H1 (cell line): ENCODE results near the gene DENND10. TPM values are rescaled to one million over a fixed set of nuclear protein-coding genes. Genes with fewer than 3 reads are reported as not detected.

Source experiments
- CTCF ChIA-PET: fragments of 300-600 bp; sonication (Branson Sonifier 250); formaldehyde crosslinking; loops from one replicate; lab custom pipeline; 2021; ENCODE audit not compliant: partially characterized antibody; lab: Charles Lee
- POLR2A ChIA-PET: fragments of 300-600 bp; sonication (Branson Sonifier 250); formaldehyde crosslinking; loops from one replicate; lab custom pipeline; 2021; ENCODE audit warnings: inconsistent platforms; ENCODE audit not compliant: partially characterized antibody; lab: Charles Lee
- DNase-seq, 2 experiments: peaks; one replicate each; pipeline versions ENCODE4 v3.0.0 to v3.0.0-alpha.2; 2010 to 2022; ENCODE audit warnings: low spot score in 2 of 2, low read depth in 1 of 2, mixed read lengths in 1 of 2
- FAIRE-seq: peaks from 2 replicates; lab custom pipeline; 2011; peaks lifted over from hg19 to GRCh38; lab: Jason Lieb, UNC
- H2AFZ ChIP-seq: 2 replicates; pipeline ENCODE4 v1.8.1; 2012; ENCODE audit warnings: low read length, inconsistent platforms
- H2AK5ac ChIP-seq: 2 replicates; pipeline ENCODE4 v1.6.1; 2013; ENCODE audit warnings: low read depth, low read length
- H2BK120ac ChIP-seq: replicated peaks from 2 replicates; pipeline ENCODE3; 2013; ENCODE audit warnings: low read depth, low read length, inconsistent platforms
- H2BK12ac ChIP-seq: 2 replicates; pipeline ENCODE4 v1.6.1; 2013; ENCODE audit warnings: low read depth, low read length
- H2BK15ac ChIP-seq: 2 replicates; pipeline ENCODE4 v1.6.1; 2013; ENCODE audit warnings: low read length
- H2BK20ac ChIP-seq: 2 replicates; pipeline ENCODE4 v1.6.1; 2013; ENCODE audit warnings: low read length
- H2BK5ac ChIP-seq: 2 replicates; pipeline ENCODE4 v1.6.1; 2013; ENCODE audit warnings: low read depth, low read length
- H3K14ac ChIP-seq: 2 replicates; pipeline ENCODE4 v1.6.1; 2013; ENCODE audit warnings: inconsistent platforms; ENCODE audit not compliant: insufficient read length
- H3K18ac ChIP-seq: 2 replicates; pipeline ENCODE4 v1.6.1; 2013; ENCODE audit warnings: low read length; ENCODE audit errors: extremely low read depth
- H3K23ac ChIP-seq: 2 replicates; pipeline ENCODE4 v1.6.1; 2013; ENCODE audit warnings: inconsistent platforms; ENCODE audit not compliant: insufficient read length
- H3K23me2 ChIP-seq: 2 replicates; pipeline ENCODE4 v1.6.1; 2013; ENCODE audit warnings: low read depth, low read length
- H3K27ac ChIP-seq: 2 replicates; pipeline ENCODE4 v1.6.1; 2011; ENCODE audit warnings: low read depth, low read length, inconsistent platforms
- H3K27me3 ChIP-seq, 4 experiments: replicated peaks in 1 of 4; 1 replicate in 1 of 4; 2 replicates in 3 of 4; pipeline versions ENCODE4 v1.6.1 to v1.8.1; 2011 to 2013; ENCODE audit warnings: low read length in 3 of 4, mild to moderate bottlenecking in 3 of 4, inconsistent platforms in 2 of 4, mixed read lengths in 2 of 4, moderate library complexity in 1 of 4; ENCODE audit not compliant: control insufficient read depth in 3 of 4, insufficient read depth in 3 of 4; ENCODE audit errors: extremely low read depth in 1 of 4
- H3K36me3 ChIP-seq, 4 experiments: 2 replicates each; pipeline versions ENCODE4 v1.6.1 to v1.8.1; 2011 to 2013; ENCODE audit warnings: mild to moderate bottlenecking in 4 of 4, low read length in 3 of 4, moderate library complexity in 2 of 4, control low read depth in 1 of 4, inconsistent platforms in 1 of 4; ENCODE audit not compliant: insufficient read depth in 4 of 4, control insufficient read depth in 2 of 4
- H3K4ac ChIP-seq: replicated peaks from 2 replicates; pipeline ENCODE3; 2013; ENCODE audit warnings: low read length, low read depth, mixed read lengths, inconsistent platforms; ENCODE audit not compliant: insufficient read length
- H3K4me1 ChIP-seq, 4 experiments: replicated peaks in 1 of 4; 1 replicate in 1 of 4; 2 replicates in 3 of 4; pipeline versions ENCODE4 v1.6.1 to v1.8.1; 2011 to 2013; ENCODE audit warnings: low read length in 3 of 4, inconsistent platforms in 2 of 4, mixed read lengths in 1 of 4; ENCODE audit not compliant: insufficient read depth in 4 of 4, control insufficient read depth in 3 of 4
- H3K4me2 ChIP-seq, 2 experiments: 2 replicates each; pipeline versions ENCODE4 v1.6.1 to v1.8.1; 2011 to 2013; ENCODE audit warnings: low read depth in 2 of 2, low read length in 2 of 2, control low read depth in 1 of 2, inconsistent platforms in 1 of 2, mild to moderate bottlenecking in 1 of 2; ENCODE audit not compliant: insufficient read depth in 1 of 2
- H3K4me3 ChIP-seq, 4 experiments: fragments of 200-600, 300-600 bp in 1 of 4; sonication (generic), shearing (Covaris generic), sonication (Bioruptor Twin) in 1 of 4; 2 replicates each; pipeline versions ENCODE4 v1.5.1 to v1.8.1; 2011 to 2016; ENCODE audit warnings: low read length in 4 of 4, low read depth in 3 of 4, control low read depth in 2 of 4, inconsistent platforms in 2 of 4, mild to moderate bottlenecking in 2 of 4, mixed read lengths in 1 of 4, moderate library complexity in 1 of 4; ENCODE audit not compliant: insufficient read depth in 2 of 4; ENCODE audit errors: extremely low read depth in 1 of 4
- H3K56ac ChIP-seq: replicated peaks from 2 replicates; pipeline ENCODE3; 2013; ENCODE audit warnings: low read depth, mild to moderate bottlenecking, mixed read lengths, low read length, inconsistent platforms; ENCODE audit not compliant: insufficient read length
- H3K79me1 ChIP-seq: 2 replicates; pipeline ENCODE4 v1.6.1; 2013; ENCODE audit warnings: low read depth, low read length, control low read depth
- H3K79me2 ChIP-seq, 2 experiments: 2 replicates each; pipeline versions ENCODE4 v1.6.1 to v1.8.1; 2012 to 2013; ENCODE audit warnings: low read length in 2 of 2, mild to moderate bottlenecking in 2 of 2, inconsistent platforms in 1 of 2; ENCODE audit not compliant: insufficient read depth in 2 of 2, control insufficient read depth in 1 of 2
- H3K9ac ChIP-seq, 4 experiments: replicated peaks in 1 of 4; 1 replicate in 1 of 4; 2 replicates in 3 of 4; pipeline versions ENCODE4 v1.6.1 to v1.8.1; 2011 to 2013; ENCODE audit warnings: low read depth in 3 of 4, low read length in 3 of 4, control low read depth in 2 of 4, mild to moderate bottlenecking in 2 of 4, moderate library complexity in 2 of 4, inconsistent platforms in 1 of 4; ENCODE audit errors: extremely low read depth in 1 of 4
- H3K9me3 ChIP-seq, 2 experiments: 2 replicates each; pipeline versions ENCODE4 v1.6.1 to v1.8.1; 2012 to 2013; ENCODE audit warnings: mild to moderate bottlenecking in 2 of 2, moderate library complexity in 2 of 2, control low read depth in 1 of 2, inconsistent platforms in 1 of 2, low read depth in 1 of 2, low read length in 1 of 2, mixed read lengths in 1 of 2; ENCODE audit not compliant: insufficient read depth in 2 of 2
- H4K20me1 ChIP-seq, 2 experiments: replicated peaks in 1 of 2; 2 replicates each; pipeline versions ENCODE3 to v1.8.1; 2011 to 2013; ENCODE audit warnings: inconsistent platforms in 2 of 2, low read length in 2 of 2, mild to moderate bottlenecking in 1 of 2; ENCODE audit not compliant: insufficient read depth in 2 of 2, control insufficient read depth in 1 of 2
- H4K5ac ChIP-seq: 2 replicates; pipeline ENCODE4 v1.6.1; 2013; ENCODE audit warnings: low read length, low read depth, mixed read lengths, inconsistent platforms; ENCODE audit not compliant: insufficient read length
- H4K8ac ChIP-seq: 2 replicates; pipeline ENCODE4 v1.8.0; 2013; ENCODE audit warnings: mild to moderate bottlenecking, moderate library complexity, low read length, inconsistent platforms; ENCODE audit not compliant: insufficient read depth; ENCODE audit errors: extremely low read depth
- H4K91ac ChIP-seq: replicated peaks from 2 replicates; pipeline ENCODE3; 2013; ENCODE audit warnings: low read length, mixed read lengths, inconsistent platforms; ENCODE audit not compliant: insufficient read length
- CBX8 ChIP-seq: fragments of 300-800, 300-1000 bp; sonication (generic); IDR thresholded peaks from 2 replicates; pipeline ENCODE4 v1.7.1; 2016; ENCODE audit warnings: low read depth, low read length, borderline replicate concordance
- CHD1 ChIP-seq: IDR thresholded peaks from 2 replicates; pipeline ENCODE4 v1.6.1; 2012; ENCODE audit warnings: low read depth, low read length, improper control_type of control experiment
- CREB1 ChIP-seq: IDR thresholded peaks from 2 replicates; pipeline ENCODE4 v1.6.1; 2012; ENCODE audit warnings: inconsistent platforms
- GTF2F1 ChIP-seq: IDR thresholded peaks from 2 replicates; pipeline ENCODE4 v1.6.1; 2012; ENCODE audit warnings: low read depth, low read length, improper control_type of control experiment, borderline replicate concordance
- HDAC2 ChIP-seq, 2 experiments: fragments of 300-600 bp in 1 of 2; sonication (generic) in 1 of 2; IDR thresholded peaks; 2 replicates each; pipeline ENCODE4 v1.6.1; 2011 to 2012; ENCODE audit warnings: low read depth in 2 of 2, low read length in 2 of 2, mild to moderate bottlenecking in 2 of 2, moderate library complexity in 2 of 2, borderline replicate concordance in 1 of 2, inconsistent platforms in 1 of 2
- KDM5A ChIP-seq: fragments of 200-600 bp; IDR thresholded peaks from 2 replicates; pipeline ENCODE4 v1.7.1; 2012; ENCODE audit warnings: mild to moderate bottlenecking, low read length, inconsistent platforms, mixed read lengths
- MAFK ChIP-seq: IDR thresholded peaks from 2 replicates; pipeline ENCODE4 v1.6.1; 2012; ENCODE audit warnings: low read depth, mild to moderate bottlenecking, improper control_type of control experiment, low read length
- RBBP5 ChIP-seq: IDR thresholded peaks from 2 replicates; pipeline ENCODE4 v1.7.1; 2012; ENCODE audit warnings: low read depth, mild to moderate bottlenecking, inconsistent platforms, low read length, moderate library complexity, borderline replicate concordance
- TAF1 ChIP-seq: IDR thresholded peaks from 2 replicates; pipeline ENCODE4 v1.6.1; 2011; ENCODE audit warnings: mild to moderate bottlenecking, low read depth, low read length
- YY1 ChIP-seq: IDR thresholded peaks from 2 replicates; pipeline ENCODE4 v1.6.1; 2011; ENCODE audit warnings: low read depth, mild to moderate bottlenecking, low read length
- ZNF274 ChIP-seq: IDR thresholded peaks from 2 replicates; pipeline ENCODE4 v1.7.0; 2012; ENCODE audit warnings: low read length, borderline replicate concordance; ENCODE audit errors: extremely low read depth
- WGBS, 2 experiments: shearing (Covaris generic) in 1 of 2; methylation state at CpG; one replicate each; pipeline versions ENCODE4 v1.1.6 to v1.1.7; 2013 to 2015; ENCODE audit warnings: low lambda C conversion rate in 2 of 2, mixed read lengths in 2 of 2, inconsistent platforms in 1 of 2, low coverage in 1 of 2, missing lambda C conversion rate in 1 of 2; ENCODE audit not compliant: insufficient replicate concordance in 2 of 2, insufficient coverage in 1 of 2, insufficient read length in 1 of 2; ENCODE audit errors: extremely low coverage in 1 of 2, missing lambda C conversion rate in 1 of 2; 5-methylcytosine and 5-hydroxymethylcytosine counted together
- polyA plus RNA-seq, 7 experiments: library from polyadenylated mRNA; depleted of rRNA in 3 of 7; stranded (reverse) in 5 of 7; unstranded in 2 of 7; fragments of >200 nt in 5 of 7; fragments of 200-250 nt in 2 of 7; gene quantifications; 1 replicate in 5 of 7; 2 replicates in 1 of 7; 4 replicates in 1 of 7; pipeline versions ENCODE4 v1.2.1 to v1.2.3, GENCODE V29; 2011 to 2013; ENCODE audit warnings: missing spikeins in 2 of 7, mixed read lengths in 2 of 7
- total RNA-seq: library from RNA; stranded (reverse); fragmentation: NEBNext Ultra II Directional; extraction: Animal tissue kit (Norgen Biotek cat#: 25700); gene quantifications from 2 replicates; pipeline ENCODE4 v1.2.1, GENCODE V29; 2021

The DENND10 gene
- total and polyA plus RNA-seq, 2 of the 8 experiments (the other 6 are each of a cell fraction or from before 2014, with no cell fraction given), result 49.3 to 64.4 TPM

DNA sequence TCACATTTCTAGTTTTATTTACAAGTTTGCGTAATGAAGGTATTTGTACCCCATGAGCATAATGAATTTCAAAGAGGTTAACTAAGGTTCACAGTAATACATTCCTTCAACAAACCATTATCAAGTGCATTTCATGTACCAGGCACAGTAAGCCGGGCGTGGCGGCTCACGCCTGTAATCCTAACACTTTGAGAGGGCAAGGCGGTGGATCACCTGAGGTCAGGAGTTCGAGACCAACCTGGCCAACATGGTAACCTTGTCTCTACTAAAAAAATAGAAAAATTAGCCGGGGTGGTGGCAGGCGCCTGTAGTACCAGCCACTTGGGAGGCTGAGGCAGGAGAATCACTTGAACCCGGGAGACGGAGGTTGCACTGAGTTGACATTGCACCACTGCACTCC, 19.0 kb upstream of the DENND10 start:
- Histone ChIP-seq H3K79me1 (no peaks in the 10 kb centered on the region), H2BK5ac (no peak overlapping the region), H3K23me2 (peaks cover 3% of the 10 kb centered on the region), H3K27ac (no peak overlapping the region), H3K56ac (no peak overlapping the region), H3K36me3 (no peaks in the 10 kb centered on the region), H3K4me1 (peaks cover 0 to 3% (median 0%) of the 10 kb centered on the region in 4 experiments; a peak in 1 of 7 replicates), H2BK12ac (no peak overlapping the region), H3K27me3 (no peaks in the 10 kb centered on the region), H3K4me2 (no peak overlapping the region), H2AFZ (no peak overlapping the region), H4K5ac (no peak overlapping the region), H2BK120ac (no peak overlapping the region), H2BK20ac (no peak overlapping the region), H3K9me3 (no peaks in the 10 kb centered on the region), H3K9ac (no peak overlapping the region), H3K4me3 (no peak overlapping the region), H2BK15ac (no peak overlapping the region), H3K79me2 (peaks cover 5 to 10% of the 10 kb centered on the region in 2 experiments; a peak in 3 of 4 replicates), H3K14ac (no peak overlapping the region), H4K91ac (no peak overlapping the region), H3K23ac (no peak overlapping the region), H2AK5ac (no peak overlapping the region), H3K4ac (no peak overlapping the region), H4K8ac (no peak overlapping the region), H4K20me1 (no peaks in the 10 kb centered on the region), H3K18ac (no peak overlapping the region)
- TF ChIP-seq MAFK, result no peak
- no peak for TF ChIP-seq CHD1
- TF ChIP-seq YY1, result no peak
- no peak for TF ChIP-seq TAF1
- no peak for TF ChIP-seq RBBP5
- no peak for TF ChIP-seq KDM5A
- no peak for TF ChIP-seq CBX8
- TF ChIP-seq HDAC2 (IDR thresholded peaks at IDR 0.05; ENCODE audit: borderline replicate concordance in 1 of 2, low read depth in 2 of 2, low read length in 2 of 2), result no peak
- TF ChIP-seq GTF2F1, result no peak
- no peak for TF ChIP-seq CREB1
- no peak for TF ChIP-seq ZNF274
- 92% methylated on average over 11 of the region's 11 CpGs; no CpG with 5 or more reads in 1 of the 2 experiments for WGBS, 2 experiments
- DNase-seq, result no peak
- CTCF ChIA-PET, result interaction anchor here (1.5 to 2.2 kb wide), 4 partner anchors 12 to 62 kb away, joined by 3 to 16 read pairs (median 4); no protein-coding TSS in a partner anchor
- no peak for FAIRE-seq
- POLR2A ChIA-PET, result interaction anchor here (0.7 to 2.0 kb wide), 4 partner anchors 10 to 54 kb away, joined by 3 to 11 read pairs (median 4); partner anchors contain the start of gene DENND10
